ENCODE results near the gene LLGL2.

LLGL2 gene

DNA sequence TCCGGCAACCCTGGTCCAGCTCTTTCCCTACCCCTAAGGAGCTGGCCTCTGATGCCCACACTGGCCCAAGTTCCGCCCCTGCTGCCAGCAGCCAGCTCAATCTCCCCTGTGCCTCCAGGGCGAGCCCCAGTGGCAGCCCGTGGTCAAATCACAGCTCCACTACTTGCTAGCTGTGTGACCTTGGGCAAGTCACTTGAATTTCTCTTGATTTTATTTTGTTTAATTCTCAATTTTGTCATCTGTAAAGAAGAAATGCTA, 20.4 kb upstream of the LLGL2 start:
- Histone ChIP-seq H3K79me2 (ENCODE audit: control insufficient read depth, low read length) (no peaks in the 10 kb centered on the region), H4K20me1 (ENCODE audit: control insufficient read depth, insufficient read depth, low read depth, low read length) (no peaks in the 10 kb centered on the region), H3K9me2 (replicated peaks; ENCODE audit: control insufficient read depth, low read length) (no peaks in the 10 kb centered on the region), H3K27ac (ENCODE audit: low read depth, low read length) (no peak overlapping the region), H3K27me3 (ENCODE audit: control insufficient read depth, low read length) (no peaks in the 10 kb centered on the region), H3F3A (ENCODE audit: control insufficient read depth, insufficient read depth) (no peaks in the 10 kb centered on the region), H3K36me3 (ENCODE audit: control insufficient read depth, low read length) (no peaks in the 10 kb centered on the region), H3K4me2 (ENCODE audit: low read length) (no peak overlapping the region), H3K4me3 (ENCODE audit: low read length) (no peak overlapping the region), H3K4me1 (ENCODE audit: control insufficient read depth, low read length) (no peaks in the 10 kb centered on the region), H3K9me3 (ENCODE audit: control insufficient read depth, insufficient read depth, low read length) (no peaks in the 10 kb centered on the region)
- TF ChIP-seq, protein P1, sequence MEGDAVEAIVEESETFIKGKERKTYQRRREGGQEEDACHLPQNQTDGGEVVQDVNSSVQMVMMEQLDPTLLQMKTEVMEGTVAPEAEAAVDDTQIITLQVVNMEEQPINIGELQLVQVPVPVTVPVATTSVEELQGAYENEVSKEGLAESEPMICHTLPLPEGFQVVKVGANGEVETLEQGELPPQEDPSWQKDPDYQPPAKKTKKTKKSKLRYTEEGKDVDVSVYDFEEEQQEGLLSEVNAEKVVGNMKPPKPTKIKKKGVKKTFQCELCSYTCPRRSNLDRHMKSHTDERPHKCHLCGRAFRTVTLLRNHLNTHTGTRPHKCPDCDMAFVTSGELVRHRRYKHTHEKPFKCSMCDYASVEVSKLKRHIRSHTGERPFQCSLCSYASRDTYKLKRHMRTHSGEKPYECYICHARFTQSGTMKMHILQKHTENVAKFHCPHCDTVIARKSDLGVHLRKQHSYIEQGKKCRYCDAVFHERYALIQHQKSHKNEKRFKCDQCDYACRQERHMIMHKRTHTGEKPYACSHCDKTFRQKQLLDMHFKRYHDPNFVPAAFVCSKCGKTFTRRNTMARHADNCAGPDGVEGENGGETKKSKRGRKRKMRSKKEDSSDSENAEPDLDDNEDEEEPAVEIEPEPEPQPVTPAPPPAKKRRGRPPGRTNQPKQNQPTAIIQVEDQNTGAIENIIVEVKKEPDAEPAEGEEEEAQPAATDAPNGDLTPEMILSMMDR (IDR thresholded peaks at IDR 0.05; ENCODE audit: low read depth, low read length, poor library complexity, severe bottlenecking): no peak
- TF ChIP-seq EZH2phosphoT487 (IDR thresholded peaks at IDR 0.05; ENCODE audit: borderline replicate concordance, low read length): no peak

DNA sequence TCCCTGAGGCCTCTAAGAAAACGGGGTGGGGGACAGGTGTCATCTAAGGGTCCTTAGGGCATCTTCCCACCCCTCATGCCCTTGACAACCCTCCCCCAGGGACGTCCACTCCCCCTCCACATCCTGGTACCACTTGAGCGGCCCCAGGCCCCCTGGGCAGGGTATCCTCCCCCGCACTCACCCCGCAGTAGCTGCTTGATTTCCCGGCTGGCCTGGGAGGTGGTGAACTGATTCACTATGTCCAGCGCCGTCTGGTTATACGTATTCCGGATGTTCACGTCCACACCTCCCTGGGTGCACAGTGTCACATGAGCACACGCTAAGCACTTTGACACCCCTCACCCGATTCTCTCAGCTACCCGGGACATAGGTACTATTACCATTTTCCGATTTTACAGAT, 19.9 kb upstream of the LLGL2 start:
- no peak overlapping the region for H3K4me3 ChIP-seq (ENCODE audit: low read length)
- no peaks in the 10 kb centered on the region for H3K9me3 ChIP-seq (ENCODE audit: control insufficient read depth, insufficient read depth, low read length)
- H3K4me1 ChIP-seq (ENCODE audit: control insufficient read depth, low read length): no peaks in the 10 kb centered on the region
- H3K4me2 ChIP-seq (ENCODE audit: low read length): no peak overlapping the region
- H3K36me3 ChIP-seq (ENCODE audit: control insufficient read depth, low read length): no peaks in the 10 kb centered on the region
- H4K20me1 ChIP-seq (ENCODE audit: control insufficient read depth, insufficient read depth, low read depth, low read length): no peaks in the 10 kb centered on the region
- TF ChIP-seq, protein P1 (IDR thresholded peaks at IDR 0.05; ENCODE audit: low read depth, low read length, poor library complexity, severe bottlenecking): no peak
- TF ChIP-seq EZH2phosphoT487 (IDR thresholded peaks at IDR 0.05; ENCODE audit: borderline replicate concordance, low read length): no peak
- no peaks in the 10 kb centered on the region for H3K27me3 ChIP-seq (ENCODE audit: control insufficient read depth, low read length)
- no peak overlapping the region for H3K27ac ChIP-seq (ENCODE audit: low read depth, low read length)
- H3K9me2 ChIP-seq (replicated peaks; ENCODE audit: control insufficient read depth, low read length): no peaks in the 10 kb centered on the region
- H3K79me2 ChIP-seq (ENCODE audit: control insufficient read depth, low read length): no peaks in the 10 kb centered on the region
- H3F3A ChIP-seq (ENCODE audit: control insufficient read depth, insufficient read depth): no peaks in the 10 kb centered on the region

DNA sequence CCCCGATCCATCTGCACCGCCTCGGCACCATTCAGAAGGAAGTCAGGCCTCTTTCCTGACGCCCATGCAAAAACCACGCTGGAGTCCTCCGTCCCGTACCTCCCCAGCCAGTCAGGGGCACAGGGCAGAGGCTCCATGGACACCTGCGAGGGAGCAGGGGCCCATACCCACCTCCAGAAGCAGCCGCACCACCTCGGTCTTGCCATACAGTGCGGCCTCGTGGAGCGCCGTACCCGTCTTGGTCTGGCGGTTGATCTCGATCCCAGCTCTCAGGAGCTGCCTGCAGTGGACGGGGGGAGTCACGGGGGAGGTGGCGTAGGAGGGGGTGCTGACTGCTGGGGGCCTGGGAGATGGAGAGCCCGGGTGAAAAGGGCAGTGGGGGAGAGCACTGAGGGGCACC, 19.4 kb upstream of the LLGL2 start:
- Histone ChIP-seq H4K20me1 (ENCODE audit: control insufficient read depth, insufficient read depth, low read depth, low read length) (no peaks in the 10 kb centered on the region), H3K9me3 (ENCODE audit: control insufficient read depth, insufficient read depth, low read length) (no peaks in the 10 kb centered on the region), H3F3A (ENCODE audit: control insufficient read depth, insufficient read depth) (no peaks in the 10 kb centered on the region), H3K27ac (ENCODE audit: low read depth, low read length) (no peak overlapping the region), H3K4me2 (ENCODE audit: low read length) (no peak overlapping the region), H3K9me2 (replicated peaks; ENCODE audit: control insufficient read depth, low read length) (no peaks in the 10 kb centered on the region), H3K27me3 (ENCODE audit: control insufficient read depth, low read length) (no peaks in the 10 kb centered on the region), H3K4me1 (ENCODE audit: control insufficient read depth, low read length) (no peaks in the 10 kb centered on the region), H3K4me3 (ENCODE audit: low read length) (no peak overlapping the region), H3K36me3 (ENCODE audit: control insufficient read depth, low read length) (no peaks in the 10 kb centered on the region), H3K79me2 (ENCODE audit: control insufficient read depth, low read length) (no peaks in the 10 kb centered on the region)
- TF ChIP-seq, protein P1 (IDR thresholded peaks at IDR 0.05; ENCODE audit: low read depth, low read length, poor library complexity, severe bottlenecking): no peak
- no peak for TF ChIP-seq EZH2phosphoT487 (IDR thresholded peaks at IDR 0.05; ENCODE audit: borderline replicate concordance, low read length)

DNA sequence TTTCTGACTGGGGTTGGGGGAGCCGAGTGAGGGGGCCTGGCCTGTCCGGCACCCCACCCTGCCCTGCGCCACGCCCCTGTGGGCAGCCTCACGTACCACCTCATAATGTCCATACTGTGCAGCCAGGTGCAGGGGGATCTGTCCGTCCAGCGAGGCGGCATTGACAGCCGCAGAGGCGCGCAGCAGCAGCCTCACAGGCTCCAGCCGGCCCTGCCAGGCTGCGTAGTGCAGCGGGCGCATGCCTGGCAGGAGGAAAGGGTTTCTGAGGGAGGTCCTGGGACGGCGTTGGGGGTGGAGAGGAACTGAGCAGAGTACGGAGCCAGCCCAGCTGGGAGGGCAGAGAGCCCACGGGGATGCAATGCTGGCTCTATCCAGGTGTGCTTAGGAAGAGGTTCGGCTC, 18.6 kb upstream of the LLGL2 start:
- Histone ChIP-seq H3K4me2 (ENCODE audit: low read length) (no peak overlapping the region), H3K27me3 (ENCODE audit: control insufficient read depth, low read length) (no peaks in the 10 kb centered on the region), H3K36me3 (ENCODE audit: control insufficient read depth, low read length) (no peaks in the 10 kb centered on the region), H3K9me3 (ENCODE audit: control insufficient read depth, insufficient read depth, low read length) (no peaks in the 10 kb centered on the region), H3K9me2 (replicated peaks; ENCODE audit: control insufficient read depth, low read length) (no peaks in the 10 kb centered on the region), H3K4me1 (ENCODE audit: control insufficient read depth, low read length) (no peaks in the 10 kb centered on the region), H3F3A (ENCODE audit: control insufficient read depth, insufficient read depth) (no peaks in the 10 kb centered on the region), H3K27ac (ENCODE audit: low read depth, low read length) (no peak overlapping the region), H3K79me2 (ENCODE audit: control insufficient read depth, low read length) (no peaks in the 10 kb centered on the region), H4K20me1 (ENCODE audit: control insufficient read depth, insufficient read depth, low read depth, low read length) (no peaks in the 10 kb centered on the region), H3K4me3 (ENCODE audit: low read length) (no peak overlapping the region)
- TF ChIP-seq, protein P1 (IDR thresholded peaks at IDR 0.05; ENCODE audit: low read depth, low read length, poor library complexity, severe bottlenecking): no peak
- no peak for TF ChIP-seq EZH2phosphoT487 (IDR thresholded peaks at IDR 0.05; ENCODE audit: borderline replicate concordance, low read length)
